ENCODE results near the gene TMEM120B. TPM values are rescaled to one million over a fixed set of nuclear protein-coding genes. Genes with fewer than 3 reads are reported as not detected.
A peak's percentile ranks its signal among the peaks of the same experiment; 100 is the strongest.

The TMEM120B gene
- total RNA-seq, 1 experiment from 2014 or later: 22.3 TPM

DNA sequence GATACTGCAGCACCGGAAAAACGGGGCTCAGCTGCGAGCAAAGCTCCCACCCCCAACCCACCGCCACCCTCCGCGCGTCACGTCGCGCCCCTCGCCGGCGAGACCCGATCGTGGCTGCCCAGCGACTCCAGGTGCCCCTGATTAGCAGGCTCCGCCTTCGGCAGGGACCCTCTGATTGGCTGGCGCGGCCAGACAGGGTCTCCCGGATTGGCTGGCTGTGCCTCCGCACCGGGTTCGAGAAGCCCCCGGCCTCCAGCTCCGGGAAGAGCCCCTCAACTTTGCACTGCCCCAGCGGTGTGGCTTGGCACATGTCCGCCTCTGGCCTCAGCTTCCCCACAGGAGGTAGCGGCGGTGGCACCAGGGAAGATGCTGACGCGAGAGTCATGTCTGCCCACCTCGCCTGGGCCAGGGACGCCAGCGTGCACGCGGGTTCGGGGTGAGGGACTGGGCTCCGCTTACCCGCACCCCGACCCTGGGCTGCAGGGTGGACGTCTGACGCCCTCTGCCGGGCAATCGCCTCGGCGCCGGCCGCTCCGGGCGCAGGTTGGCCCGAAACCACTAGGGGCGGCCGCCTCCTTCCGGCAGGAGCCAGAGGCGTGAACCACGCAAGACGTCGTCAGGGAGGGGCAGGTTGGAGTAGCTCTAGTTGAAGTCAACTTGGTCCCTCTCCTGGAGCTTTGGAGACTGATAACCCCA is 81.4 kb downstream of the TMEM120B start:
- Histone ChIP-seq H3K36me3 (ENCODE audit: insufficient read depth, low read length, poor library complexity, severe bottlenecking) (peaks cover 21% of the 10 kb centered on the region), H3K27me3 (replicated peaks; ENCODE audit: insufficient read depth, low read depth, low read length, poor library complexity) (no peaks in the 10 kb centered on the region), H3K27ac (ENCODE audit: low read depth, low read length, poor library complexity, severe bottlenecking) (peak overlapping the region; percentile 83), H3K4me3 (ENCODE audit: low read depth, low read length, poor library complexity, severe bottlenecking) (peak overlapping the region; percentile 58), H3K4me1 (ENCODE audit: insufficient read depth, low read length, poor library complexity, severe bottlenecking) (peaks cover 32% of the 10 kb centered on the region), H3K9me3 (ENCODE audit: low read depth, low read length, poor library complexity, severe bottlenecking) (no peaks in the 10 kb centered on the region)
- POLR2A ChIA-PET (ENCODE audit: low non-redundant PET): interaction anchor here (0.5 to 1.9 kb wide), 3 partner anchors 9 to 94 kb away, joined by 4 to 12 read pairs (median 5); no protein-coding TSS in a partner anchor
- CTCF ChIA-PET: interaction anchor here (0.5 to 4.6 kb wide), 20 partner anchors 11 to 446 kb away, joined by 3 to 82 read pairs (median 4); partner anchors contain the start of genes PSMD9 and TMEM120B
- BruUV-seq (replicated peaks): no TSS peak
- intact Hi-C loops (cut with micrococcal nuclease; ENCODE audit: unreplicated experiment): loop anchor here (2.0 to 5.0 kb wide), 2 partner anchors 95 to 97 kb away; partner anchors contain the start of gene PSMD9
- TF ChIP-seq EZH2 (IDR thresholded peaks at IDR 0.05; ENCODE audit: borderline replicate concordance, low read depth, low read length, poor library complexity, severe bottlenecking): no peak
- TF ChIP-seq, protein P1, sequence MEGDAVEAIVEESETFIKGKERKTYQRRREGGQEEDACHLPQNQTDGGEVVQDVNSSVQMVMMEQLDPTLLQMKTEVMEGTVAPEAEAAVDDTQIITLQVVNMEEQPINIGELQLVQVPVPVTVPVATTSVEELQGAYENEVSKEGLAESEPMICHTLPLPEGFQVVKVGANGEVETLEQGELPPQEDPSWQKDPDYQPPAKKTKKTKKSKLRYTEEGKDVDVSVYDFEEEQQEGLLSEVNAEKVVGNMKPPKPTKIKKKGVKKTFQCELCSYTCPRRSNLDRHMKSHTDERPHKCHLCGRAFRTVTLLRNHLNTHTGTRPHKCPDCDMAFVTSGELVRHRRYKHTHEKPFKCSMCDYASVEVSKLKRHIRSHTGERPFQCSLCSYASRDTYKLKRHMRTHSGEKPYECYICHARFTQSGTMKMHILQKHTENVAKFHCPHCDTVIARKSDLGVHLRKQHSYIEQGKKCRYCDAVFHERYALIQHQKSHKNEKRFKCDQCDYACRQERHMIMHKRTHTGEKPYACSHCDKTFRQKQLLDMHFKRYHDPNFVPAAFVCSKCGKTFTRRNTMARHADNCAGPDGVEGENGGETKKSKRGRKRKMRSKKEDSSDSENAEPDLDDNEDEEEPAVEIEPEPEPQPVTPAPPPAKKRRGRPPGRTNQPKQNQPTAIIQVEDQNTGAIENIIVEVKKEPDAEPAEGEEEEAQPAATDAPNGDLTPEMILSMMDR (conservative IDR thresholded peaks at IDR 0.05; ENCODE audit: low read depth, low read length): peak; percentile 100
- DNase-seq (ENCODE audit: low spot score): peak; percentile 94

GRCh38 chr12:121794534-121795033 is 82.0 kb downstream of the TMEM120B start:
- H3K4me1 ChIP-seq (ENCODE audit: insufficient read depth, low read length, poor library complexity, severe bottlenecking): peaks cover 36% of the 10 kb centered on the region
- CTCF ChIA-PET: interaction anchor here (0.6 to 4.6 kb wide), 20 partner anchors 11 to 445 kb away, joined by 3 to 82 read pairs (median 5); partner anchors contain the start of genes PSMD9 and TMEM120B

More at GRCh38 chr12:121794534-121795033, 82.0 kb downstream of the TMEM120B start:
- POLR2A ChIA-PET (ENCODE audit: low non-redundant PET): interaction anchor here (0.5 to 1.9 kb wide), 4 partner anchors 8 to 542 kb away, joined by 3 to 12 read pairs (median 4); no protein-coding TSS in a partner anchor
- DNase-seq (ENCODE audit: low spot score): no peak
- Histone ChIP-seq H3K27me3 (replicated peaks; ENCODE audit: insufficient read depth, low read depth, low read length, poor library complexity) (no peaks in the 10 kb centered on the region), H3K36me3 (ENCODE audit: insufficient read depth, low read length, poor library complexity, severe bottlenecking) (peaks cover 24% of the 10 kb centered on the region), H3K9me3 (ENCODE audit: low read depth, low read length, poor library complexity, severe bottlenecking) (no peaks in the 10 kb centered on the region), H3K4me3 (ENCODE audit: low read depth, low read length, poor library complexity, severe bottlenecking) (peak overlapping the region; percentile 58), H3K27ac (ENCODE audit: low read depth, low read length, poor library complexity, severe bottlenecking) (peak overlapping the region; percentile 83)
- BruUV-seq (replicated peaks): no TSS peak
- TF ChIP-seq, protein P1 (conservative IDR thresholded peaks at IDR 0.05; ENCODE audit: low read depth, low read length): no peak
- TF ChIP-seq EZH2 (IDR thresholded peaks at IDR 0.05; ENCODE audit: borderline replicate concordance, low read depth, low read length, poor library complexity, severe bottlenecking): no peak
- intact Hi-C loops (cut with micrococcal nuclease; ENCODE audit: unreplicated experiment): loop anchor here (1.0 to 5.0 kb wide), 3 partner anchors 18 to 97 kb away; partner anchors contain the start of gene PSMD9

Data from A673 (cell line).